ENCODE data around the gene GUCY2C. TPM values are rescaled to one million over a fixed set of nuclear protein-coding genes. Genes with fewer than 3 reads are reported as not detected.

GUCY2C gene
- total RNA-seq, 1 experiment from 2014 or later, result not detected

DNA sequence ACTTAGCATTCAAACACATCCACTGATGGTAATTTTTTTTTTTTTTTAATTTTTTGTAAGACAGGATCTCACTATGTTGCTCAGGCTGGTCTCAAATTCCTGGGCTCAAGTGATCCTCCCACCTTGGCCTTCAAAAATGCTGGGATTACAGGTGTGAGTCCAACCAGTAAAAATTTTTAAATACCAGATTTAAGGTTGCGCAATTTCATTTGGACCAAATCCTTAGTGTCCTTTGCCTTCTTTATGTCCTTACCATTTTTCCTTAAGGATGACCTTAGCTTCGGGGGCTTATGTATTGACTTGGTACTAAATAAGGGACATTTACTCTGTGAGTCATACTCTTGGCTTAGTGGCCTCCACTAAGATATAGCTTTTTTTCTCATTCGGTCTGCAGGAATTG is 124.6 kb downstream of the GUCY2C start:
- no peak for DNase-seq (ENCODE audit: low spot score)

DNA sequence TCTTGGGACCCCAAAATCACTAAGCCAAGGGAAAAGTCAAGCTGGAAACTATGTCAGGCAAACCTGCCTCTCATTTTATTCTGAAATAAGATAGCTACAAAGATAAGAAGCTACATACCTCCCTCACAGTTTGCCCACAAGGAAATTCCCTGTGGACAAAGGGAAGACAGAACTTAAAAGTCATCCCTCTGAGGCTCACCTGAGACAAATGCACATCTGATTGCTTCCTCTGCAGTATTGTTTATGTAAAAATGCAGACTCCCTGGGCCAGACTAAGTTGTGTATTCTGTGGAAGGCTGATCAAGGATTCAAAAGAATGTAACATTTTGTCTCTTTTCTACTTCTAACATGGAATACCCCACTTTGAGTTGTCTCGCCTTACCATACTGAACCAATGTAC is 126.2 kb downstream of the GUCY2C start:
- DNase-seq (ENCODE audit: low spot score), result no peak

DNA sequence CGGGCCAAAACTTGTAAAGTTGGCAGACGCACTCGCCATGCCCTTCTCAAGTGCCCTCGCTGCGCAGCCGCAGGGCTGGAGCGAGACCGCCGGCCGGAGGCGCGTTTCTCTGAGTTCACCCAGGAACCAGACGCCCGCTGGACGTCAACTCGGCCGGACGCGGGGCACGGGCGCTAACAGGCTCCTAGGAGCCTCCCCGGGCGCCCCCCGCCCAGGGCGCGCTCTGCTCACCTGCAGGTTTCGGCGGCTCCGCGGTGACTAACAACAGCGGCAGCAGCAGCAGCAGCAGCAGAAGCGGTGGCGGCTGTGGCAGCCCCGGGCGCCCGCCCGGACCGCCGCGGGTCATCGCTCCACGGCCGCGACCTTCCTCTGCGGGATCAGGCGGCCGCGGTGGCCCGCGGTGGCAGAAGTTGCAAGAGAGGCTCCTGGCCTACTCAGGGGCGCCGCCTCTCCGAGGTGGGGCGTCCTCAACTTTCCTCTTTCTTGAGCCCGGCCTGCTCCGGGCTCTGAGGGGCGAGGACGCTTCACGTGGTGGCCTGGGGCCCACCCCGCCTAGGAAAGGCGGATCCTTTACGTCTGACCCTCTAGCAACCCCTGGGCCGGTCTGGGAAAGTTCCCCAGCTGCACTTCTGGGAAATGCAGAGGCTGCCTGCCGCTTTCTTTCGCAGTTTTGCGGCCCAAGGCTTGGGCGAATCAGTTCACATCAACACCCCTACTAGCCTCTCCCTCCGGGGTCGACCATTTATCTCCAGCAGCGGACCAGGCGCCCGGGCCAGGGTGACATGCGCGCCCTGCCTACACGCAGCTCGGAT is 128.8 kb downstream of the GUCY2C start, which contains the start of gene PLBD1:
Gene PLBD1, minus strand, starts transcription at position 533 of the 812 bp plus-strand sequence. Its CDS starts 187 bp downstream, at position 346.
- no peak for DNase-seq (ENCODE audit: low spot score)

DNA sequence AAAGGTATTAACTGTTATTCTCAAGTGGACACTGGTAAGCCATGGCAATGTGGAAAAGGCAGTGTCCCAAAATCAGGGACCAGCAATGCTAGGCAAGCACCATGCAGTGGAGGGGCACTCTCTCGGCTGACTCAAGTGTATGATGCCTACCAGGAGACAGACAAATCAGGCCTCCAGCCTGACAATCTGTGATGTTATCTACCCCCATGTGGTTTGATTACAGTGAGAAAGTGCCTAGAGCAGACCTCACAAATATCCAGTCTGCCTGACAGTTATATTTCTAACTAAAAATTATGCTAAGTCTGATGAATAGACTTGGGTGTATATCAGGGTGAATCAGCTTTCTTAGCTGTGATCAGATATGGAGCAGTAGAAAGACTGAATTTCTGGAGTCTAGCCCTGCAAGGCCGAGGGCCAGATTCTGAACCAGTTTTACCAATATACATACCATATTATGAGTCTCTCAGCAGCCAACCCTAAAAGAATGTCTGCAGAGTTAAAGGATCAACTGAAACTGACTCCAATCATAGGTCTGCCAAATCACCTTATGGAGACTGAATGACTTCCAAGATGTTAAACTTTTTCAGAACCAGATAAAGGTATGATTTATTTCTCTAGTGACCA is 132.0 kb downstream of the GUCY2C start:
- no peak for DNase-seq (ENCODE audit: low spot score)

DNA sequence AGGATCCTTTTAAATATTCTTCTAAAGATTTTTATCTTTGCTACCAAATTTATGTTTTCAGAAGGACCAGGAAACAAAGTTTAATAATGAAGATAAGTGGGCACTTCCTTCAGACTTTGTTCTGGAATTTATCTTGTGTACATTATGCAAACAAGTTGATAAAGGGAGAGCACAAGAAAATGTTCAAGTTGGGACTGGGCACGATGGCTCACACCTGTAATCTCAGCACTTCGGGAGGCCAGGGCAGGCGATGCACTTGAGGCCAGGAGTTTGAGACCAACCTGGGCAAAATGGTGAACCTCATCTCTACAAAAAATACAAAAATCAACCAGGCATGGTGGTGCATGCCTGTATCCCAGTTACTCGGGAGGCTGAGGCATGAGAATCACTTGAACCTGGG is 133.4 kb downstream of the GUCY2C start:
- no peak for DNase-seq (ENCODE audit: low spot score)

Other genes starting within 250 kb of the GUCY2C start
- gene PLBD1, start 128.7 kb downstream of the GUCY2C start, total RNA-seq (2014; rRNA removed; shearing (Covaris generic)), result not detected in 2 replicates
- 7.8 and 10.6 TPM in 2 replicates for gene WBP11, start 106.9 kb upstream of the GUCY2C start, total RNA-seq (2014; rRNA removed; shearing (Covaris generic))
- 0.05 and 1.0 TPM in 2 replicates for gene C12orf60, start 107.1 kb upstream of the GUCY2C start, total RNA-seq (2014; rRNA removed; shearing (Covaris generic))
- not detected in 2 replicates for gene SMCO3, start 117.6 kb upstream of the GUCY2C start, total RNA-seq (2014; rRNA removed; shearing (Covaris generic))
- not detected in 2 replicates for gene ART4, start 146.9 kb upstream of the GUCY2C start, total RNA-seq (2014; rRNA removed; shearing (Covaris generic))
- gene MGP, start 189.3 kb upstream of the GUCY2C start, total RNA-seq (2014; rRNA removed; shearing (Covaris generic)), result 0.09 TPM in 1 of 2 replicates, not detected in the other
- not detected in 2 replicates for gene ERP27, start 241.9 kb upstream of the GUCY2C start, total RNA-seq (2014; rRNA removed; shearing (Covaris generic))